ENCODE measurements around the gene SMAD1.

Gene SMAD1

DNA sequence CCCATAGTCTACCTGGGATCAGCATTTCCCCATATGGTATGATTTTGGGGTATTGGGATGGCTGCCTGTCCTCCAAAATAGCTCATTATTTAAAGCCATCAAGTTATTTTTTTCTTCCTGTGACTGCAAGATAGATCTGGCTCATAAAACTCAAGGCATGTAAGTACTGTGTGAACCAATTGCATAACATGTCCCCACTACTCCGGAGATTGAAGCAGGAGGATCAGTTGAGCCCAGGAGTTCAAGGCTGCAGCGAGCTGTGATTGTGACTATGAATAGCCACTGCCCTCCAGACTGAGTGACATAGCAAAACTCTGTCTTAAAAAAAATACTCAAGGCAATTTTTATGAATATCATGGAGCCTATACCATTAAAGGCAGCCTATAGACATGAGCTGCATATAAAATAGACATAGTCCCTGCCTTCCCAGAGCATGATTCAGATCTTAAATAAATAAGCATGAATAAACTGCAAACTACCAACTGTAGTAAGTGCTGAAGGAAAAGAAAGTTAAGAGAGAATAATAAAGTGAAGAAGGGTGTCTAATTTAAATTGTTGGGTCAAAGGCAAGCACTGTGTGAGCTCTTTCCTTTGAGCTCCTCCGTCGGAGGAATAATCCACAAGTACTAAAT is 120.6 kb downstream of the SMAD1 start:
- no peak overlapping the region for H3K4me3 ChIP-seq (ENCODE audit: low read length)
- no peak for DNase-seq (ENCODE audit: low read depth, low spot score)

- no peak for DNase-seq (ENCODE audit: low read depth, low spot score)
- H3K4me3 ChIP-seq (ENCODE audit: low read length) = no peak overlapping the region
These were observed 124.3 kb downstream of the SMAD1 start for GRCh38 chr4:145605941-145606340.
